ENCODE measurements around the gene SHOC1. TPM values are rescaled to one million over a fixed set of nuclear protein-coding genes. Genes with fewer than 3 reads are reported as not detected.

Gene SHOC1
- total and polyA plus RNA-seq, 2 donors (not counting 1 experiment from before 2014, with no cell fraction given): not detected

- no peak overlapping the region for H3K27ac Mint-ChIP-seq
- no peak overlapping the region for H2AFZ ChIP-seq (ENCODE audit: insufficient read depth, low read depth, low read length, poor library complexity, severe bottlenecking)
- POLR2A ChIA-PET: no interaction called here
These were observed 32.2 kb downstream of the SHOC1 start for GRCh38 chr9:111762556-111762955.

More at GRCh38 chr9:111762556-111762955, 32.2 kb downstream of the SHOC1 start:
- Histone ChIP-seq H3K9me3 (ENCODE audit: control extremely low read depth in 1 of 3, control insufficient read depth in 2 of 3, insufficient read depth in 1 of 3, low read length in 2 of 3) (peaks cover 0 to 6% (median 6%) of the 10 kb centered on the region in 3 donors), H3K4me2 (replicated peaks; ENCODE audit: low read depth, low read length, poor library complexity, severe bottlenecking) (no peak overlapping the region), H3K4me1 (ENCODE audit: control insufficient read depth in 2 of 2, insufficient read depth in 2 of 2, low read length in 2 of 2) (peaks cover 0 to 3% of the 10 kb centered on the region in 2 donors), H4K20me1 (ENCODE audit: control insufficient read depth, insufficient read depth, low read length, poor library complexity, severe bottlenecking) (no peaks in the 10 kb centered on the region), H3K36me3 (replicated peaks in 1 of 2; ENCODE audit: control extremely low read depth in 1 of 2, control insufficient read depth in 1 of 2, extremely low read depth in 1 of 2, insufficient read depth in 2 of 2, low read length in 1 of 2) (no peaks in the 10 kb centered on the region), H3K27me3 (replicated peaks in 1 of 4; ENCODE audit: control extremely low read depth in 1 of 4, control insufficient read depth in 3 of 4, insufficient read depth in 4 of 4, low read length in 3 of 4) (no peaks in the 10 kb centered on the region), H3K79me2 (ENCODE audit: control insufficient read depth, insufficient read depth, low read length) (no peaks in the 10 kb centered on the region), H3K4me3 (ENCODE audit: control extremely low read depth in 1 of 5, extremely low read depth in 1 of 5, insufficient read depth in 1 of 5, low read depth in 2 of 5, low read length in 4 of 5) (no peak overlapping the region), H3K9ac (ENCODE audit: low read length) (no peak overlapping the region), H3K27ac (ENCODE audit: low read length in 2 of 2) (no peak overlapping the region)
- H3K4me1 Mint-ChIP-seq: peaks cover 4% of the 10 kb centered on the region
- TF ChIP-seq CTCF (IDR thresholded peaks at IDR 0.05) (no peak), EZH2 (IDR thresholded peaks at IDR 0.05; ENCODE audit: borderline replicate concordance, insufficient read depth, low read depth, low read length, poor library complexity, severe bottlenecking) (no peak)
- ATAC-seq (ENCODE audit: low read depth) (no peak), DNase-seq (no peak)
- H3K27me3 Mint-ChIP-seq: no peaks in the 10 kb centered on the region
- CTCF ChIA-PET: interaction anchor here (0.7 to 9.6 kb wide), 4 partner anchors 42 to 598 kb away, joined by 3 to 274 read pairs (median 38); no protein-coding TSS in a partner anchor
- intact Hi-C loops (cut with micrococcal nuclease): loop anchor here (5.0 kb wide), 1 partner anchor 220 kb away; no protein-coding TSS in a partner anchor
- no peak overlapping the region for H3K4me3 Mint-ChIP-seq
- H3K9me3 Mint-ChIP-seq (ENCODE audit: insufficient read depth): peaks cover 11% of the 10 kb centered on the region
- no CpG with 5 or more reads among the region's 2 CpGs for WGBS (ENCODE audit: insufficient coverage)

Measured in B cell (primary cell).